Smooth muscle cell (in vitro differentiated cells): Measurements from ENCODE around the gene ADGRV1. TPM values are rescaled to one million over a fixed set of nuclear protein-coding genes. Genes with fewer than 3 reads are reported as not detected.

Experiments used
- DNase-seq: peaks from one replicate; lab custom pipeline; 2025; ENCODE audit not compliant: unreplicated experiment; lab: John Stamatoyannopoulos, UW
- H2AFZ ChIP-seq: fragments of 200-600 bp; sonication (generic); 2 replicates; pipeline ENCODE4 v1.6.0; 2016; ENCODE audit warnings: antibody characterized with exemption, low read depth, mild to moderate bottlenecking
- H3F3A ChIP-seq: fragments of 200-600 bp; sonication (generic); 2 replicates; pipeline ENCODE4 v1.6.0; 2017; ENCODE audit warnings: antibody characterized with exemption, low read depth
- H3K27ac ChIP-seq: fragments of 200-600 bp; sonication (generic); 2 replicates; pipeline ENCODE4 v1.5.1; 2016; ENCODE audit warnings: low read depth, mild to moderate bottlenecking
- H3K27me3 ChIP-seq: fragments of 200-600 bp; sonication (generic); 2 replicates; pipeline ENCODE4 v1.6.1; 2016; ENCODE audit warnings: low read depth, mild to moderate bottlenecking
- H3K36me3 ChIP-seq: fragments of 200-600 bp; sonication (generic); 2 replicates; pipeline ENCODE4 v1.5.1; 2016; ENCODE audit warnings: low read depth
- H3K4me1 ChIP-seq: fragments of 200-600 bp; sonication (generic); 2 replicates; pipeline ENCODE4 v1.5.1; 2016; ENCODE audit warnings: low read depth
- H3K4me2 ChIP-seq: fragments of 200-600 bp; sonication (generic); 2 replicates; pipeline ENCODE4 v1.6.0; 2016; ENCODE audit warnings: mild to moderate bottlenecking
- H3K4me3 ChIP-seq: fragments of 200-600 bp; sonication (generic); 2 replicates; pipeline ENCODE4 v1.5.1; 2016; ENCODE audit warnings: mild to moderate bottlenecking
- H3K79me2 ChIP-seq: fragments of 200-600 bp; sonication (generic); 2 replicates; pipeline ENCODE4 v1.6.0; 2016; ENCODE audit warnings: low read depth, mild to moderate bottlenecking
- H3K9ac ChIP-seq: fragments of 200-600 bp; sonication (generic); 2 replicates; pipeline ENCODE4 v1.6.0; 2016; ENCODE audit warnings: low read depth
- H3K9me3 ChIP-seq: fragments of 200-600 bp; sonication (generic); replicated peaks from 2 replicates; pipeline ENCODE4 v1.5.1; 2016; ENCODE audit warnings: low read depth
- H4K20me1 ChIP-seq: fragments of 200-600 bp; sonication (generic); 2 replicates; pipeline ENCODE4 v1.6.0; 2016; ENCODE audit warnings: low read depth
- WGBS: methylation state at CpG from one replicate; pipeline ENCODE4 v1.1.7; 2016; ENCODE audit warnings: low lambda C conversion rate; 5-methylcytosine and 5-hydroxymethylcytosine counted together
- polyA plus RNA-seq: library from polyadenylated mRNA; unstranded; fragments of >200 nt; fragmentation: Nextera tagmentation; extraction: Ambion mirVana; gene quantifications from 2 replicates; pipeline ENCODE4 v1.2.1, GENCODE V29; 2016
- total RNA-seq: library from RNA; depleted of rRNA; stranded (reverse); fragments of >200 nt; gene quantifications from 2 replicates; pipeline ENCODE4 v1.2.3, GENCODE V29; 2014
- TF ChIP-seq, protein P1 (sequence below): fragments of 200-600 bp; sonication (generic); IDR thresholded peaks from 2 replicates; pipeline ENCODE4 v1.5.1; 2017; ENCODE audit warnings: borderline replicate concordance, mild to moderate bottlenecking, antibody characterized with exemption; ENCODE audit not compliant: insufficient read depth, poor library complexity, severe bottlenecking

Gene ADGRV1
- total and polyA plus RNA-seq, 2 experiments from 2014 or later = 16.8 to 17.7 TPM

DNA sequence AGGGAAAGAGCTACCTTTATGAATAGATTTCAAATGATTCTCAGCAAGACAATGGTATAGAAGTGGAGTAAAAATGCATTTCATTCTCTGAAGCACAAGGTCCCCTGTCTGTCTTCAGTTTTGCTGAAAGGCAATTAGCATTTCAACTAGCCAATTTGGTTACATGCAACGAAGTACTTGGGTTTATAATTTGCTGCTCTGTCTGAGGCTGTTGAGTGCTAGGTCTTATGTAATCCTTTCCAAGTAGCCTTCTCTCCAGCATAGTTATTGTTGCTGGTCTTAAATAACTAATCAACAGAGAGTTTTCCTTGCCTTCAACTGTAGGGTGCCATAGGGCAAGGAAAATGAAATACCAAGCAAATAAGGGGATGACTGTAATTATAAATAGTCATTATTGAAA, 4.5 kb downstream of the ADGRV1 start:
- H3F3A ChIP-seq = no peaks in the 10 kb centered on the region
- 12% methylated on average over 1 of the region's 1 CpG for WGBS
- no peak for DNase-seq
- no peaks in the 10 kb centered on the region for H3K79me2 ChIP-seq
- H4K20me1 ChIP-seq = no peaks in the 10 kb centered on the region
- no peak overlapping the region for H2AFZ ChIP-seq
- no peaks in the 10 kb centered on the region for H3K36me3 ChIP-seq
- no peak overlapping the region for H3K9ac ChIP-seq
- H3K9me3 ChIP-seq = no peaks in the 10 kb centered on the region
- TF ChIP-seq, protein P1, sequence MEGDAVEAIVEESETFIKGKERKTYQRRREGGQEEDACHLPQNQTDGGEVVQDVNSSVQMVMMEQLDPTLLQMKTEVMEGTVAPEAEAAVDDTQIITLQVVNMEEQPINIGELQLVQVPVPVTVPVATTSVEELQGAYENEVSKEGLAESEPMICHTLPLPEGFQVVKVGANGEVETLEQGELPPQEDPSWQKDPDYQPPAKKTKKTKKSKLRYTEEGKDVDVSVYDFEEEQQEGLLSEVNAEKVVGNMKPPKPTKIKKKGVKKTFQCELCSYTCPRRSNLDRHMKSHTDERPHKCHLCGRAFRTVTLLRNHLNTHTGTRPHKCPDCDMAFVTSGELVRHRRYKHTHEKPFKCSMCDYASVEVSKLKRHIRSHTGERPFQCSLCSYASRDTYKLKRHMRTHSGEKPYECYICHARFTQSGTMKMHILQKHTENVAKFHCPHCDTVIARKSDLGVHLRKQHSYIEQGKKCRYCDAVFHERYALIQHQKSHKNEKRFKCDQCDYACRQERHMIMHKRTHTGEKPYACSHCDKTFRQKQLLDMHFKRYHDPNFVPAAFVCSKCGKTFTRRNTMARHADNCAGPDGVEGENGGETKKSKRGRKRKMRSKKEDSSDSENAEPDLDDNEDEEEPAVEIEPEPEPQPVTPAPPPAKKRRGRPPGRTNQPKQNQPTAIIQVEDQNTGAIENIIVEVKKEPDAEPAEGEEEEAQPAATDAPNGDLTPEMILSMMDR = no peak
- H3K27ac ChIP-seq = no peak overlapping the region
- H3K27me3 ChIP-seq = peaks cover 33% of the 10 kb centered on the region
- H3K4me3 ChIP-seq = no peak overlapping the region
- H3K4me1 ChIP-seq = peaks cover 30% of the 10 kb centered on the region
- H3K4me2 ChIP-seq = no peak overlapping the region

DNA sequence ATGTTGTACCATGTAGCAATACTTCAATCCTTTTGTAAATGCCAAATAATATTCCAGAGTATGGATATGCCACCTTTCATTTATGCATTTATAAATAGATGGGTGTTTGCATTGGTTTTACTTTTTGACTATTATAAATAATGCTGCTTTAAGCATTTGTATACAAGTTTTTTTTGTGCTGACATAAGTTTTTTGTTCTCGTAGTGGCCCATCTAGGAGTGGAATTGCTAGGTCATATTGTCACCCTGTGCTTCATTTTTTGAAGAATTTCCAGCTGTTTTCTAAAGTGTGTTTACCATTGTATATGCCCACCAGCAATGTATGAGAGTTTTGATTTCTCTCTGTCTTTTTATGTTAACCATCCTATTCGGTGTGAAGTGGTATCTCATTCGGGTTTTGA, 6.9 kb downstream of the ADGRV1 start:
- Histone ChIP-seq H3K36me3 (peaks cover 4% of the 10 kb centered on the region), H3K27me3 (peaks cover 10% of the 10 kb centered on the region), H3K9me3 (no peaks in the 10 kb centered on the region), H3K79me2 (no peaks in the 10 kb centered on the region), H3K27ac (no peak overlapping the region), H3K4me3 (no peak overlapping the region), H3K9ac (no peak overlapping the region), H2AFZ (no peak overlapping the region), H3F3A (no peaks in the 10 kb centered on the region), H4K20me1 (no peaks in the 10 kb centered on the region), H3K4me1 (peaks cover 30% of the 10 kb centered on the region), H3K4me2 (no peak overlapping the region)
- no peak for DNase-seq
- TF ChIP-seq, protein P1 = no peak
- 89% methylated on average over 3 of the region's 3 CpGs for WGBS

DNA sequence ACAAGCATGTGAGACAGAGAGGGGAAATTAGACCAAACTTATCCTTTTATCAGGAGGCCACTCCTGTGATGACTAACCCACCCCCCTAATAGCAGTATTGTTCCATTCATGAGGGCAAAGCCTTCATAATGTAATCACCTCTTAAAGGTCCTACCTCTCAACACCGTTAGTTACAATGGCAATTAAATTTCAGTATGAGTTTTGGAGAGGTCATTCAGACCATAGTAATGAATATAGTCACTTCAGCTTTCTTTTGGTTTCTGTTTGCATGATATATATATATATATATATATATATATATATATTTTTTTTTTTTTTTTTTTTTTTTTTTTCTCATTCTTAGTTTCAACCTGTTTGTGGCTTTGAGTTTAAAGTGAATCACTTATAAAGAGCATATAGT, 10.5 kb downstream of the ADGRV1 start:
- no peaks in the 10 kb centered on the region for H3K79me2 ChIP-seq
- WGBS = 89% methylated on average over 1 of the region's 1 CpG
- no peak overlapping the region for H3K27ac ChIP-seq
- H3K27me3 ChIP-seq = no peaks in the 10 kb centered on the region
- H4K20me1 ChIP-seq = no peaks in the 10 kb centered on the region
- H3F3A ChIP-seq = no peaks in the 10 kb centered on the region
- H3K4me3 ChIP-seq = no peak overlapping the region
- H3K4me2 ChIP-seq = no peak overlapping the region
- DNase-seq = no peak
- H3K4me1 ChIP-seq = no peaks in the 10 kb centered on the region
- H2AFZ ChIP-seq = no peak overlapping the region
- peaks cover 4% of the 10 kb centered on the region for H3K36me3 ChIP-seq
- H3K9ac ChIP-seq = no peak overlapping the region
- H3K9me3 ChIP-seq = no peaks in the 10 kb centered on the region
- TF ChIP-seq, protein P1 = no peak

DNA sequence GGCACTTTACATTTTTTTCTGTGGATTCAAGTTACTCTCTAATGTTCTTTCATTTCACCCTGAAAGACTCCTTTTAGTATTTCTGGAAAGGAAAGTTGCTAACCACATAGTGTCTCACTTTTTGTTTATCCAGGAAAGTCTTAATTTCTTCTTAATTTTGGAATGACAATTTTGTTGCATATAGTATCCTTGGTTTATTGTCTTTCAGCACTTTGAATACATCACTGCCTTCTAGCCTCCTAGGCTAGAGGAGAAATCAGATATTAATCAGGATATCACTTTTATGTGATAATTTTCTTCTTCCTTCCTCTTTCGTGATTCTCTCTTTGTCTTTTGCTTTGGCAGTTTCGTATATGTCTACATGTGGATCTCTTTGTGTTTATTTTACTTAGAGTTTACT, 11.4 kb downstream of the ADGRV1 start:
- H3K27ac ChIP-seq = no peak overlapping the region
- TF ChIP-seq, protein P1 = no peak
- no peaks in the 10 kb centered on the region for H3K27me3 ChIP-seq
- H3K9ac ChIP-seq = no peak overlapping the region
- peaks cover 4% of the 10 kb centered on the region for H3K36me3 ChIP-seq
- no peak overlapping the region for H2AFZ ChIP-seq
- H3K4me3 ChIP-seq = no peak overlapping the region
- no peak for DNase-seq
- H3K79me2 ChIP-seq = no peaks in the 10 kb centered on the region
- no peaks in the 10 kb centered on the region for H3K4me1 ChIP-seq
- no peak overlapping the region for H3K4me2 ChIP-seq
- WGBS = 85% methylated on average over 2 of the region's 2 CpGs
- no peaks in the 10 kb centered on the region for H3F3A ChIP-seq
- no peaks in the 10 kb centered on the region for H3K9me3 ChIP-seq
- no peaks in the 10 kb centered on the region for H4K20me1 ChIP-seq
